Fibroblast of skin of left quadriceps (primary cell): ENCODE measurements around the gene SLC25A25.
"Not testable (repeated sequence)": the region's sequence is repeated elsewhere in the genome, so short reads cannot be mapped to it uniquely, and the experiment has no call there.

Experiments
- DNase-seq, 2 experiments: peaks; one replicate each; pipeline ENCODE4 v3.0.0-alpha.2; 2013; ENCODE audit warnings: low read depth in 2 of 2

SLC25A25 gene

GRCh38 chr9:128124873-128125579 is 57.0 kb downstream of the SLC25A25 start:
- DNase-seq = peak; percentile 13 to 16

GRCh38 chr9:128125580-128126354 is 57.7 kb downstream of the SLC25A25 start:
- DNase-seq = no peak

- peak; percentile 70 to 72 for DNase-seq
These were observed 59.5 kb downstream of the SLC25A25 start, which contains the start of gene PTGES2 for GRCh38 chr9:128127568-128127989. Gene PTGES2, minus strand, starts transcription at chr9:128127729. Its CDS starts 12 bp downstream, at chr9:128127717.

GRCh38 chr9:128127990-128128835 is 60.2 kb downstream of the SLC25A25 start:
- peak; percentile 84 to 87 for DNase-seq

GRCh38 chr9:128128836-128129590 is 61.0 kb downstream of the SLC25A25 start:
- no peak for DNase-seq

GRCh38 chr9:128129976-128130590 is 62.1 kb downstream of the SLC25A25 start:
- not testable (repeated sequence) for DNase-seq

- DNase-seq = not testable (repeated sequence)
These were observed 62.6 kb downstream of the SLC25A25 start for GRCh38 chr9:128130651-128131050.

- not testable (repeated sequence) for DNase-seq
These were observed 63.3 kb downstream of the SLC25A25 start for GRCh38 chr9:128131346-128131745.

- DNase-seq = not testable (repeated sequence)
These were observed 64.1 kb downstream of the SLC25A25 start for GRCh38 chr9:128132139-128132538.

GRCh38 chr9:128135561-128135960 is 67.5 kb downstream of the SLC25A25 start:
- not testable (repeated sequence) for DNase-seq

GRCh38 chr9:128136816-128137793 is 69.1 kb downstream of the SLC25A25 start:
- peak; percentile 33 to 36 for DNase-seq

- no peak for DNase-seq
These were observed 70.0 kb downstream of the SLC25A25 start for GRCh38 chr9:128138001-128138400.

GRCh38 chr9:128139621-128140020 is 71.6 kb downstream of the SLC25A25 start:
- DNase-seq = no peak

GRCh38 chr9:128141604-128142003 is 73.6 kb downstream of the SLC25A25 start:
- no peak for DNase-seq

GRCh38 chr9:128142061-128142460 is 74.0 kb downstream of the SLC25A25 start:
- DNase-seq = no peak

GRCh38 chr9:128142596-128142995 is 74.6 kb downstream of the SLC25A25 start:
- DNase-seq = no peak

- DNase-seq = no peak
These were observed 75.7 kb downstream of the SLC25A25 start for GRCh38 chr9:128143525-128144238.

- no peak for DNase-seq
These were observed 76.5 kb downstream of the SLC25A25 start for GRCh38 chr9:128144239-128145181.
